ENCODE results near the gene UBE2L5. TPM values are rescaled to one million over a fixed set of nuclear protein-coding genes. Genes with fewer than 3 reads are reported as not detected.
A peak's percentile ranks its signal among the peaks of the same experiment; 100 is the strongest.

Gene UBE2L5
- total RNA-seq, 2 experiments from 2014 or later: 0.11 TPM; not detected in 1

GRCh38 chr13:30391956-30392680 is 30.2 kb upstream of the UBE2L5 start:
- no peak for DNase-seq
- Mint-ChIP-seq H3K4me3 (no peak overlapping the region), H3K27ac (peak overlapping the region; percentile 89), H3K4me1 (ENCODE audit: low read depth) (peaks cover 77% of the 10 kb centered on the region), H3K36me3 (ENCODE audit: low read depth) (peaks cover 4% of the 10 kb centered on the region), H3K27me3 (no peaks in the 10 kb centered on the region), H3K9me3 (no peaks in the 10 kb centered on the region)
- ChIA-PET CTCF (interaction anchor here (6.4 kb wide), 1 partner anchor 19 kb away, joined by 51 read pairs; no protein-coding TSS in a partner anchor), POLR2A (interaction anchor here (1.1 to 10.3 kb wide), 3 partner anchors 16 to 85 kb away, joined by 3 to 254 read pairs (median 4); partner anchors contain the start of gene KATNAL1)
- no peaks in the 10 kb centered on the region for H3K27me3 ChIP-seq (ENCODE audit: control insufficient read depth in 1 of 2, insufficient read depth in 2 of 2, low read length in 2 of 2)
- H3K27ac ChIP-seq (ENCODE audit: low read depth in 1 of 2, low read length in 2 of 2): no peak overlapping the region
- intact Hi-C loops (cut with DNase I, micrococcal nuclease): loop anchor here in 1 of 2 experiments (2.0 kb wide), 1 partner anchor 15 kb away; no protein-coding TSS in a partner anchor
- H3K9me3 ChIP-seq (ENCODE audit: control insufficient read depth in 1 of 2, insufficient read depth in 1 of 2, low read length in 2 of 2): no peaks in the 10 kb centered on the region
- peaks cover 62% of the 10 kb centered on the region for H3K4me1 ChIP-seq (ENCODE audit: insufficient read depth, low read length)
- no peak overlapping the region for H3K4me3 ChIP-seq (ENCODE audit: low read length)
- ATAC-seq (ENCODE audit: poor library complexity): no peak
- TF ChIP-seq, protein P1, sequence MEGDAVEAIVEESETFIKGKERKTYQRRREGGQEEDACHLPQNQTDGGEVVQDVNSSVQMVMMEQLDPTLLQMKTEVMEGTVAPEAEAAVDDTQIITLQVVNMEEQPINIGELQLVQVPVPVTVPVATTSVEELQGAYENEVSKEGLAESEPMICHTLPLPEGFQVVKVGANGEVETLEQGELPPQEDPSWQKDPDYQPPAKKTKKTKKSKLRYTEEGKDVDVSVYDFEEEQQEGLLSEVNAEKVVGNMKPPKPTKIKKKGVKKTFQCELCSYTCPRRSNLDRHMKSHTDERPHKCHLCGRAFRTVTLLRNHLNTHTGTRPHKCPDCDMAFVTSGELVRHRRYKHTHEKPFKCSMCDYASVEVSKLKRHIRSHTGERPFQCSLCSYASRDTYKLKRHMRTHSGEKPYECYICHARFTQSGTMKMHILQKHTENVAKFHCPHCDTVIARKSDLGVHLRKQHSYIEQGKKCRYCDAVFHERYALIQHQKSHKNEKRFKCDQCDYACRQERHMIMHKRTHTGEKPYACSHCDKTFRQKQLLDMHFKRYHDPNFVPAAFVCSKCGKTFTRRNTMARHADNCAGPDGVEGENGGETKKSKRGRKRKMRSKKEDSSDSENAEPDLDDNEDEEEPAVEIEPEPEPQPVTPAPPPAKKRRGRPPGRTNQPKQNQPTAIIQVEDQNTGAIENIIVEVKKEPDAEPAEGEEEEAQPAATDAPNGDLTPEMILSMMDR (IDR thresholded peaks at IDR 0.05): no peak
- H3K36me3 ChIP-seq (ENCODE audit: insufficient read depth, low read length): no peaks in the 10 kb centered on the region

- H3K4me3 Mint-ChIP-seq: peak overlapping the region; percentile 31
- TF ChIP-seq, protein P1 (IDR thresholded peaks at IDR 0.05): no peak
- H3K4me1 Mint-ChIP-seq (ENCODE audit: low read depth): peaks cover 77% of the 10 kb centered on the region
- H3K27ac Mint-ChIP-seq: peak overlapping the region; percentile 89
- intact Hi-C loops (cut with DNase I, micrococcal nuclease): no loop called here
- H3K9me3 ChIP-seq (ENCODE audit: control insufficient read depth in 1 of 2, insufficient read depth in 1 of 2, low read length in 2 of 2): no peaks in the 10 kb centered on the region
- peaks cover 62% of the 10 kb centered on the region for H3K4me1 ChIP-seq (ENCODE audit: insufficient read depth, low read length)
- no peaks in the 10 kb centered on the region for H3K27me3 ChIP-seq (ENCODE audit: control insufficient read depth in 1 of 2, insufficient read depth in 2 of 2, low read length in 2 of 2)
- DNase-seq (no peak), ATAC-seq (ENCODE audit: poor library complexity) (no peak)
- no peak overlapping the region for H3K4me3 ChIP-seq (ENCODE audit: low read length)
- no peak overlapping the region for H3K27ac ChIP-seq (ENCODE audit: low read depth in 1 of 2, low read length in 2 of 2)
- no peaks in the 10 kb centered on the region for H3K27me3 Mint-ChIP-seq
- no peaks in the 10 kb centered on the region for H3K36me3 ChIP-seq (ENCODE audit: insufficient read depth, low read length)
- POLR2A ChIA-PET: interaction anchor here (1.1 to 10.3 kb wide), 4 partner anchors 14 to 86 kb away, joined by 3 to 254 read pairs (median 4); partner anchors contain the start of gene KATNAL1
- peaks cover 4% of the 10 kb centered on the region for H3K36me3 Mint-ChIP-seq (ENCODE audit: low read depth)
- CTCF ChIA-PET: interaction anchor here (1.4 to 6.4 kb wide), 2 partner anchors 19 to 31 kb away, joined by 3 to 51 read pairs; no protein-coding TSS in a partner anchor
- no peaks in the 10 kb centered on the region for H3K9me3 Mint-ChIP-seq
Observed at GRCh38 chr13:30392681-30393045, 29.6 kb upstream of the UBE2L5 start.

DNA sequence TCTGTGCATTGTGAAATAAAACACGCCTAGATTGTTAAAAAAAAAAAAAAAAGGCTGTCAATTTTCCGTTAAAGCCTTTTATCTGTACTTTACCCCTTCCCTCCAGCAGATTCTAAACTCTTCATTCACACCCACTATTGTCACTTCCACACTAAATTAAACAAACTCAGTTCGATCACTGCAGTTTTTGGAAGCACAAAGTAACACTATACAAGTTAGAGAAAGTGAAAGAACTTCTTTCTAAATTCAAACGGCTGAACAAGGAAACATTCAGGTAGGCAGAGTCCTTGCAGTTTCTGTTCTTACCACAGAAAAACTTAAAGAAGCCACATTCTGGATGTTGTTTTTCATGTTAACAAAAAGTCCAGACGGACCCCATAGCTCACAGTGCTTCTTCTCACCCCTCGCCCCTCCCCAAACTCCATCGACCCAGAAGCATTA is 27.5 kb upstream of the UBE2L5 start:
- Histone ChIP-seq H3K4me1 (ENCODE audit: insufficient read depth, low read length) (peaks cover 41% of the 10 kb centered on the region), H3K9me3 (ENCODE audit: control insufficient read depth in 1 of 2, insufficient read depth in 1 of 2, low read length in 2 of 2) (no peaks in the 10 kb centered on the region), H3K27ac (ENCODE audit: low read depth in 1 of 2, low read length in 2 of 2) (peak overlapping the region; percentile 82 to 94), H3K4me3 (ENCODE audit: low read length) (peak overlapping the region; percentile 62), H3K36me3 (ENCODE audit: insufficient read depth, low read length) (no peaks in the 10 kb centered on the region), H3K27me3 (ENCODE audit: control insufficient read depth in 1 of 2, insufficient read depth in 2 of 2, low read length in 2 of 2) (no peaks in the 10 kb centered on the region)
- Mint-ChIP-seq H3K4me3 (peak overlapping the region; percentile 90), H3K27ac (peak overlapping the region; percentile 89), H3K9me3 (no peaks in the 10 kb centered on the region), H3K36me3 (ENCODE audit: low read depth) (peaks cover 4% of the 10 kb centered on the region), H3K27me3 (no peaks in the 10 kb centered on the region), H3K4me1 (ENCODE audit: low read depth) (peaks cover 63% of the 10 kb centered on the region)
- ChIA-PET CTCF (interaction anchor here (1.0 to 6.4 kb wide), 7 partner anchors 12 to 280 kb away, joined by 3 to 51 read pairs (median 6); no protein-coding TSS in a partner anchor), POLR2A (interaction anchor here (0.6 to 10.3 kb wide), 24 partner anchors 10 to 296 kb away, joined by 3 to 254 read pairs (median 6); partner anchors contain the start of genes HMGB1, KATNAL1, UBE2L5 and USPL1)
- TF ChIP-seq, protein P1 (IDR thresholded peaks at IDR 0.05): no peak
- intact Hi-C loops (cut with DNase I, micrococcal nuclease): loop anchor here (1.0 to 5.0 kb wide), 4 partner anchors 14 to 87 kb away; partner anchors contain the start of gene KATNAL1 (in 1 of the 2)
- ATAC-seq (ENCODE audit: poor library complexity) (peak; percentile 71), DNase-seq (peak in 4 of 14 experiments; percentile 40 to 72 (median 64))

All from CD4-positive, alpha-beta T cell (primary cell).